DMS153 (cell line): Measurements from ENCODE around the gene TWF2.
"Not testable (repeated sequence)": the region's sequence is repeated elsewhere in the genome, so short reads cannot be mapped to it uniquely, and the experiment has no call there.

Source experiments
- DNase-seq: peaks from one replicate; lab custom pipeline; 2025; lab: John Stamatoyannopoulos, UW

The TWF2 gene

GRCh38 chr3:52238761-52239701, at the start of gene TWF2:
Gene TWF2, minus strand, starts transcription at chr3:52239158. Its CDS starts 142 bp downstream, at chr3:52239016.
- DNase-seq: peak; percentile 4

GRCh38 chr3:52288674-52289073, 49.7 kb upstream of the TWF2 start:
- no peak for DNase-seq

- no peak for DNase-seq
Observed at GRCh38 chr3:52286777-52287110, 47.8 kb upstream of the TWF2 start.

GRCh38 chr3:52284051-52284450, 45.1 kb upstream of the TWF2 start:
- not testable (repeated sequence) for DNase-seq

- DNase-seq: no peak
Observed at GRCh38 chr3:52283306-52283705, 44.3 kb upstream of the TWF2 start.

- no peak for DNase-seq
Observed at GRCh38 chr3:52281981-52282801, 43.2 kb upstream of the TWF2 start.

GRCh38 chr3:52280050-52280461, 41.1 kb upstream of the TWF2 start:
- DNase-seq: peak; percentile 11

- no peak for DNase-seq
Observed at GRCh38 chr3:52279596-52279995, 40.6 kb upstream of the TWF2 start.

- peak; percentile 64 for DNase-seq
Observed at GRCh38 chr3:52278510-52279069, 39.6 kb upstream of the TWF2 start, which contains the start of gene WDR82. Gene WDR82, minus strand, starts transcription at chr3:52278649. Its CDS starts 288 bp downstream, at chr3:52278361.

GRCh38 chr3:52277972-52278509, 39.1 kb upstream of the TWF2 start:
- no peak for DNase-seq

- DNase-seq: no peak
Observed at GRCh38 chr3:52277071-52277964, 38.4 kb upstream of the TWF2 start.

- DNase-seq: not testable (repeated sequence)
Observed at GRCh38 chr3:52274781-52275180, 35.8 kb upstream of the TWF2 start.

GRCh38 chr3:52272831-52273230, 33.9 kb upstream of the TWF2 start:
- no peak for DNase-seq

GRCh38 chr3:52272172-52272571, 33.2 kb upstream of the TWF2 start:
- DNase-seq: not testable (repeated sequence)

- no peak for DNase-seq
Observed at GRCh38 chr3:52270252-52270754, 31.3 kb upstream of the TWF2 start.

GRCh38 chr3:52269776-52270175, 30.8 kb upstream of the TWF2 start:
- no peak for DNase-seq

GRCh38 chr3:52268036-52268435, 29.1 kb upstream of the TWF2 start:
- DNase-seq: no peak

- DNase-seq: no peak
Observed at GRCh38 chr3:52265387-52265786, 26.4 kb upstream of the TWF2 start.

GRCh38 chr3:52262447-52262846, 23.5 kb upstream of the TWF2 start:
- no peak for DNase-seq

GRCh38 chr3:52259448-52259847, 20.5 kb upstream of the TWF2 start:
- DNase-seq: no peak

GRCh38 chr3:52259035-52259434, 20.1 kb upstream of the TWF2 start:
- DNase-seq: no peak
